ENCODE measurements around the gene KAT2B. TPM values are rescaled to one million over a fixed set of nuclear protein-coding genes. Genes with fewer than 3 reads are reported as not detected.

The KAT2B gene
- total and polyA plus RNA-seq, 2 of the 13 experiments (the other 11 are each of a cell fraction or from before 2014, with no cell fraction given): 0.97 to 1.7 TPM

- ATAC-seq (peak; percentile 27; the same call in 2 of the 3 replicates), FAIRE-seq (no peak), DNase-seq (ENCODE audit: low spot score) (no peak)
- ChIA-PET POLR2A (no interaction called here), CTCF (ENCODE audit: low intra/inter-chr PET ratio, low total read pairs) (no interaction called here)
- TF ChIP-seq CTCF (CRISPR knock-in tag; IDR thresholded peaks at IDR 0.05) (peak; percentile 11; the same call in 1 of the 2 replicates), NFE2L1 (CRISPR knock-in tag; IDR thresholded peaks at IDR 0.05; ENCODE audit: borderline replicate concordance) (no peak)
- H3K36me3 ChIP-seq (replicated peaks in 1 of 2; ENCODE audit: control insufficient read depth in 1 of 2, insufficient read depth in 2 of 2, low read length in 2 of 2): no peaks in the 10 kb centered on the region
- H3K4me1 ChIP-seq (ENCODE audit: insufficient read depth, low read length): peaks cover 11% of the 10 kb centered on the region; the same call in 1 of the 2 replicates
- no peaks in the 10 kb centered on the region for H4K20me1 ChIP-seq (ENCODE audit: insufficient read depth, low read length)
- no peak overlapping the region for H3K9ac ChIP-seq (ENCODE audit: insufficient read depth, low read depth, low read length)
- no peak overlapping the region; the same call in 1 of the 2 replicates for H3K4me2 ChIP-seq (ENCODE audit: low read depth, low read length)
- BruUV-seq (replicated peaks): no TSS peak
- H3K79me2 ChIP-seq (ENCODE audit: insufficient read depth, low read length): no peaks in the 10 kb centered on the region
- WGBS (ENCODE audit: low lambda C conversion rate): 33% methylated on average over 5 of the region's 5 CpGs
- intact Hi-C loops (cut with micrococcal nuclease; ENCODE audit: unreplicated experiment) (no loop called here), in situ Hi-C loops (cut with HindIII; ENCODE audit: extremely low pct_ligation_motif_present, low pct_unique_long_range_greater_than_20kb) (no loop called here)
- H3K9me3 ChIP-seq (ENCODE audit: low read length): no peaks in the 10 kb centered on the region
- no peak overlapping the region for H2AFZ ChIP-seq (ENCODE audit: low read length)
- no peak overlapping the region for H3K27ac ChIP-seq (ENCODE audit: extremely low read length, insufficient read depth, low read length)
- H3K27me3 ChIP-seq (ENCODE audit: control insufficient read depth in 1 of 2, insufficient read depth in 2 of 2, low read length in 2 of 2): no peaks in the 10 kb centered on the region; a peak in 1 of 5 replicates
- no peak overlapping the region for H3K4me3 ChIP-seq (replicated peaks in 1 of 3; ENCODE audit: insufficient read depth in 1 of 3, low read depth in 2 of 3, low read length in 3 of 3)
Observed at GRCh38 chr3:20190991-20191390, 150.7 kb downstream of the KAT2B start.

DNA sequence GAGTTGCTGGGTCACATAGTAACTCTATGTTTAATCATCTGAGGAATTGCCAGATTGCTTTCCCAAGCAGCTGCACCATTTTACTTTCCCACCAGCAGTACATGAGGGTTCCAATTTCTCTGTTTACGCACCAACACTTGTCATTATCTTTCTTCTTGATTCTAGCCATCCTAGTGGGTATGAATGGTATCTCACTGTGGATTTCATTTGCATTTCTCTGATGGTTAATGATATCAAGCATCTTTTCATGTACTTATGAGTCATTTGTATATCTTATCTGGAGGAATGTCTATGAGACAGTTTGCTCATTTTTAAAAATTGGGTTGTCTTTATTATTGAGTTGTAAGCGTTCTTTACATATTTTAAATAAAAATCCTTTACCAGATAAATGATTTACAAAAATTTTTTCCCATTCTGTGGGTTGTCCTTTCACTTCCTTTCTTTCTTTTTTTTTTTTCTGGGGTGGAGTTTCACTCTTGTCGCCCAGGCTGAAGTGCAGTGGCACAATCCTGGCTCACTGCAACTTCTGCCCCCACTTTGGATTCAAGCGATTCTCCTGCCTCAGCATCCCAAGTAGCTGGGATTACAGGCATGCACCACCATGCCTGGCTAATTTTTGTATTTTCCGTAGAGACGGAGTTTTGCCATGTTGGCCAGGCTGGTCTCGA, 154.7 kb downstream of the KAT2B start:
- 47% methylated on average over 7 of the region's 7 CpGs for WGBS (ENCODE audit: low lambda C conversion rate)
- intact Hi-C loops (cut with micrococcal nuclease; ENCODE audit: unreplicated experiment) (no loop called here), in situ Hi-C loops (cut with HindIII; ENCODE audit: extremely low pct_ligation_motif_present, low pct_unique_long_range_greater_than_20kb) (no loop called here)
- Histone ChIP-seq H3K4me2 (ENCODE audit: low read depth, low read length) (no peak overlapping the region), H3K4me3 (replicated peaks in 1 of 3; ENCODE audit: insufficient read depth in 1 of 3, low read depth in 2 of 3, low read length in 3 of 3) (no peak overlapping the region), H3K27me3 (ENCODE audit: control insufficient read depth in 1 of 2, insufficient read depth in 2 of 2, low read length in 2 of 2) (no peaks in the 10 kb centered on the region), H3K27ac (ENCODE audit: extremely low read length, insufficient read depth, low read length) (no peak overlapping the region), H3K9ac (ENCODE audit: insufficient read depth, low read depth, low read length) (no peak overlapping the region), H3K79me2 (ENCODE audit: insufficient read depth, low read length) (no peaks in the 10 kb centered on the region), H4K20me1 (ENCODE audit: insufficient read depth, low read length) (no peaks in the 10 kb centered on the region), H3K4me1 (ENCODE audit: insufficient read depth, low read length) (no peaks in the 10 kb centered on the region), H2AFZ (ENCODE audit: low read length) (no peak overlapping the region), H3K36me3 (replicated peaks in 1 of 2; ENCODE audit: control insufficient read depth in 1 of 2, insufficient read depth in 2 of 2, low read length in 2 of 2) (no peaks in the 10 kb centered on the region), H3K9me3 (ENCODE audit: low read length) (no peaks in the 10 kb centered on the region)
- ChIA-PET CTCF (ENCODE audit: low intra/inter-chr PET ratio, low total read pairs) (no interaction called here), POLR2A (no interaction called here)
- no peak for ATAC-seq
- no TSS peak for BruUV-seq (replicated peaks)
- no peak for FAIRE-seq
- DNase-seq (ENCODE audit: low spot score): no peak
- no peak for TF ChIP-seq ZNF367 (CRISPR knock-in tag; IDR thresholded peaks at IDR 0.05; ENCODE audit: borderline replicate concordance)
- no peak for TF ChIP-seq ZNF7 (CRISPR knock-in tag; IDR thresholded peaks at IDR 0.05)
- no peak for TF ChIP-seq ZNF205 (CRISPR knock-in tag; IDR thresholded peaks at IDR 0.05)
- no peak for TF ChIP-seq RBAK (CRISPR knock-in tag; IDR thresholded peaks at IDR 0.05)
- no peak for TF ChIP-seq TCF7 (IDR thresholded peaks at IDR 0.05; ENCODE audit: low read depth)
- TF ChIP-seq CBFB (CRISPR knock-in tag; IDR thresholded peaks at IDR 0.05): no peak
- no peak for TF ChIP-seq ZNF143 (CRISPR knock-in tag; IDR thresholded peaks at IDR 0.05)
- no peak for TF ChIP-seq ZNF546 (CRISPR knock-in tag; conservative IDR thresholded peaks at IDR 0.05)
- no peak for TF ChIP-seq ATF6 (CRISPR knock-in tag; conservative IDR thresholded peaks at IDR 0.05)
- TF ChIP-seq ZNF530 (CRISPR knock-in tag; IDR thresholded peaks at IDR 0.05; ENCODE audit: low read depth): no peak
- no peak for TF ChIP-seq KDM5B (CRISPR knock-in tag; IDR thresholded peaks at IDR 0.05; ENCODE audit: borderline replicate concordance)
- TF ChIP-seq CHD2 (IDR thresholded peaks at IDR 0.05; ENCODE audit: low read depth, low read length): no peak
